Neuronal stem cell (in vitro differentiated cells): Measurements from ENCODE around the gene CTDP1.
A peak's percentile ranks its signal among the peaks of the same experiment; 100 is the strongest.

Experiments
- DNase-seq: peaks from one replicate; pipeline ENCODE4 v3.0.0-alpha.2; 2013; ENCODE audit warnings: low spot score
- H2AFZ ChIP-seq: one replicate; pipeline ENCODE4 v1.6.1; 2013; ENCODE audit warnings: mild to moderate bottlenecking, low read length, inconsistent platforms
- H2AK5ac ChIP-seq: 2 replicates; pipeline ENCODE4 v1.6.1; 2013; ENCODE audit warnings: low read depth, mild to moderate bottlenecking, inconsistent platforms, low read length, moderate library complexity, mixed read lengths
- H2BK120ac ChIP-seq: 2 replicates; pipeline ENCODE4 v1.6.1; 2013; ENCODE audit warnings: low read depth, mild to moderate bottlenecking, inconsistent platforms, low read length, moderate library complexity, mixed read lengths
- H2BK12ac ChIP-seq: one replicate; pipeline ENCODE4 v1.6.1; 2013; ENCODE audit warnings: low read length, inconsistent platforms
- H2BK15ac ChIP-seq: 2 replicates; pipeline ENCODE4 v1.6.1; 2013; ENCODE audit warnings: mild to moderate bottlenecking, low read length, inconsistent platforms, mixed read lengths
- H2BK5ac ChIP-seq: one replicate; pipeline ENCODE4 v1.6.1; 2013; ENCODE audit warnings: inconsistent platforms, mild to moderate bottlenecking, low read length, moderate library complexity
- H3K14ac ChIP-seq: one replicate; pipeline ENCODE4 v1.6.1; 2013; ENCODE audit warnings: low read length, inconsistent platforms
- H3K18ac ChIP-seq: 2 replicates; pipeline ENCODE4 v1.6.1; 2013; ENCODE audit warnings: low read length, inconsistent platforms
- H3K23ac ChIP-seq: 2 replicates; pipeline ENCODE4 v1.6.1; 2013; ENCODE audit warnings: low read depth, mild to moderate bottlenecking, mixed read lengths, low read length, inconsistent platforms; ENCODE audit not compliant: poor library complexity
- H3K27ac ChIP-seq: replicated peaks from 3 replicates; pipeline ENCODE4 v1.5.1; 2013; ENCODE audit warnings: low read length, inconsistent platforms
- H3K27me3 ChIP-seq, 3 experiments: 2 replicates each; pipeline ENCODE4 v1.6.1; 2013; ENCODE audit warnings: low read length in 3 of 3, mild to moderate bottlenecking in 2 of 3, inconsistent platforms in 1 of 3, low read depth in 1 of 3, mixed read lengths in 1 of 3, moderate library complexity in 1 of 3; ENCODE audit not compliant: control insufficient read depth in 3 of 3, insufficient read depth in 3 of 3
- H3K36me3 ChIP-seq, 2 donors: replicated peaks in 1 of 2; 2 replicates each; pipeline ENCODE4 v1.6.1; 2013; ENCODE audit warnings: low read length in 2 of 2; ENCODE audit not compliant: control insufficient read depth in 2 of 2, insufficient read depth in 2 of 2
- H3K4ac ChIP-seq: 2 replicates; pipeline ENCODE4 v1.6.1; 2013; ENCODE audit warnings: inconsistent platforms, mild to moderate bottlenecking, low read length, moderate library complexity
- H3K4me1 ChIP-seq, 2 donors: 1 replicate in 1 of 2; 2 replicates in 1 of 2; pipeline ENCODE4 v1.6.1; 2013; ENCODE audit warnings: low read length in 2 of 2, low read depth in 1 of 2; ENCODE audit not compliant: control insufficient read depth in 2 of 2, insufficient read depth in 1 of 2
- H3K4me2 ChIP-seq: one replicate; pipeline ENCODE4 v1.6.1; 2013; ENCODE audit warnings: mild to moderate bottlenecking, low read length, inconsistent platforms; ENCODE audit not compliant: insufficient read depth, poor library complexity, severe bottlenecking
- H3K4me3 ChIP-seq, 2 donors: 2 replicates each; pipeline ENCODE4 v1.5.1; 2013; ENCODE audit warnings: low read length in 2 of 2, mild to moderate bottlenecking in 2 of 2, inconsistent platforms in 1 of 2, moderate library complexity in 1 of 2
- H3K79me1 ChIP-seq: one replicate; pipeline ENCODE4 v1.6.1; 2013; ENCODE audit warnings: low read depth, mild to moderate bottlenecking, inconsistent platforms, low read length, moderate library complexity
- H3K9ac ChIP-seq: one replicate; pipeline ENCODE4 v1.6.1; 2013; ENCODE audit warnings: mild to moderate bottlenecking, low read depth, low read length, inconsistent platforms; ENCODE audit not compliant: poor library complexity
- H3K9me3 ChIP-seq, 2 donors: replicated peaks in 1 of 2; 2 replicates each; pipeline versions ENCODE3 to v1.6.1; 2013; ENCODE audit warnings: low read length in 2 of 2, mild to moderate bottlenecking in 2 of 2, inconsistent platforms in 1 of 2, low read depth in 1 of 2, mixed read lengths in 1 of 2, moderate library complexity in 1 of 2; ENCODE audit not compliant: control insufficient read depth in 2 of 2, insufficient read depth in 1 of 2
- H4K8ac ChIP-seq: one replicate; pipeline ENCODE4 v1.6.1; 2013; ENCODE audit warnings: low read depth, mild to moderate bottlenecking, inconsistent platforms, low read length, moderate library complexity
- H4K91ac ChIP-seq: one replicate; pipeline ENCODE4 v1.6.1; 2013; ENCODE audit warnings: low read length, low read depth, mild to moderate bottlenecking, inconsistent platforms; ENCODE audit not compliant: poor library complexity
- whole genome bisulfite sequencing, 2 donors: extraction: QIAGEN DNeasy Blood & Tissue Kit; methylation state at CpG; one replicate each; pipeline ENCODE4 v1.1.7; 2013; ENCODE audit warnings: missing lambda C conversion rate in 2 of 2, mixed read lengths in 1 of 2; ENCODE audit not compliant: insufficient read length in 2 of 2, insufficient replicate concordance in 1 of 2; ENCODE audit errors: extremely low coverage in 2 of 2; 5-methylcytosine and 5-hydroxymethylcytosine counted together

CTDP1 gene

DNA sequence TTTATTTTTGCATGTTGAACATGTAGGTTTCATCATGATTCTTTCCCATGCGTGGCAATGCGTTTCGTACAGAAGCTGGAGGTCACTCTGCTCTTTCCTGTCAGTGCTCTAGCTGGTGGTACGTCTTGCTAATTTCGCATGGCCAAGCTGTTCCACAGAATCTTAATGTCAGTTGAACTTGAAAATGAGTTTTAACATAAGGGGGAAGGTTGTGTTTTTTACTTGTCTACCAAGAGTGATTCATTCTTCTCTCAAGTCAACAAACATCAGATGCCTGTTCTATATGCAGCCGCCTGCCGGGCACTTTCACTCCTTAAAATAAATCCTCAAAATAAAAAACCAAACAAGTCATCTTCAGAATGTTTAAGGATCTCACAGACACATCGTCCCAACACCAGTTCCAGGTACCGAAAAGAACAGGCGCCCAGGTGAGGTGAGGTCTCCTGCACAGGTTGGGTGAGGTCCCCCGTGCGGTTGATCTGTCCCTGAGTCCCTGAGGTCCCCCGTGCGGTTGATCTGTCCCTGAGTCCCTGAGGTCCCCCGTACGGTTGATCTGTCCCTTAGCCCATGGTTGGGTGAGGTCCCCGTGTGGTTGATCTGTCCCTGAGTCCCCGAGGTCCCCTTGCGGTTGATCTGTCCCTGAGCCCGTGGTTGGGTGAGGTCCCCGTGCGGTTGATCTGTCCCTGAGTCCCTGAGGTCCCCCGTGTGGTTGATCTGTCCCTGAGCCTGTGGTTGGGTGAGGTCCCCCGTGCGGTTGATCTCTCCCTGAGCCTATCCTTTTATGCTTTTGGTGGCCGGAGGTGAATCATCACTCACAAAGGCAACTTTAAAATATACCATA, 61.1 kb downstream of the CTDP1 start:
- Histone ChIP-seq H3K9me3 (peaks cover 0 to 12% of the 10 kb centered on the region in 2 donors), H4K8ac (no peak overlapping the region), H2AFZ (no peak overlapping the region), H3K9ac (no peak overlapping the region), H3K36me3 (peaks cover 19 to 72% of the 10 kb centered on the region in 2 donors), H3K4ac (no peak overlapping the region), H3K18ac (no peak overlapping the region), H3K79me1 (peaks cover 1% of the 10 kb centered on the region), H2AK5ac (no peak overlapping the region), H3K4me2 (no peak overlapping the region), H3K14ac (no peak overlapping the region), H3K23ac (no peak overlapping the region), H2BK15ac (no peak overlapping the region), H2BK120ac (no peak overlapping the region), H2BK5ac (no peak overlapping the region), H3K4me1 (no peaks in the 10 kb centered on the region), H4K91ac (no peak overlapping the region), H3K4me3 (no peak overlapping the region), H2BK12ac (no peak overlapping the region), H3K27me3 (no peaks in the 10 kb centered on the region), H3K27ac (no peak overlapping the region)
- no CpG with 5 or more reads among the region's 26 CpGs for WGBS, 2 donors
- no peak for DNase-seq

DNA sequence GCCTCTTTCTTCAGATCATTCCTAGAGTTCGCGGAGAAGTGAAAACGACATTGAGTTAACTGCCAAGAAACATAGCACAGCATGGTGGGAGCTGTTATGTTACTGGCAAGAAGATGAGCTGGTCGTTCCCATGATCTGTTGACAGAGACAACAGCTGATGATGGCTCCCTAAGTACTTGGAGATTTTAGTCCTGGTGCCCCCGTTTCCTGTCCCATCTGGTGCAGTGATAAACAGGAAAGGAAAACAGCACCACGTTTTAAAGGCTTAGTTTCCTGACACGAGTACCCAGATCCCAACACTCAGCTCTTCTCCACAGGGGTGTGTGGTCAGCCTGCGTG, 61.7 kb downstream of the CTDP1 start:
- Histone ChIP-seq H3K27ac (no peak overlapping the region), H3K36me3 (peaks cover 19 to 68% of the 10 kb centered on the region in 2 donors)
- no CpG with 5 or more reads among the region's 8 CpGs for WGBS, 2 donors

DNA sequence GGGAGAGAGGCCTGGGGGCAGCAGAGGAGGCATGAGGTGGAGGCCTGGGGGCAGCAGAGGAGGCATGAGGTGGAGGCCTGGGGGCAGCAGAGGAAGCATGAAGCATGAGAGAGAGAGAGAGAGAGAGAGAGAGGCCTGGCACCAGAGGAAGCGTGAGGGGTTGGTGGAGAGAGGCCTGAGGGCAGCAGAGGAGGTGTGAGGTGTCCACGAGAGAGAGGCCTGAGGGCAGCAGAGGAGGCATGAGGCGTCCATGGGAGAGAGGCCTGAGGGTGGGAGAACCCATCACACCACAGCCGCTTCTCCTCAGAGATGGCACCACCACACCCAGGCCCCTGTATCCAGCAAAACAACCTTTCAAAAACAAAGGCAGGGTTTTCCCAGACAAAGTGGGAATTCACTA, 62.5 kb downstream of the CTDP1 start:
- Histone ChIP-seq H2BK15ac (no peak overlapping the region), H4K91ac (no peak overlapping the region), H2BK12ac (no peak overlapping the region), H3K18ac (no peak overlapping the region), H2AK5ac (no peak overlapping the region), H2AFZ (no peak overlapping the region), H3K23ac (no peak overlapping the region), H3K4me1 (no peaks in the 10 kb centered on the region), H3K36me3 (peaks cover 13 to 67% of the 10 kb centered on the region in 2 donors), H2BK5ac (no peak overlapping the region), H3K9ac (no peak overlapping the region), H3K4me3 (no peak overlapping the region), H3K14ac (no peak overlapping the region), H3K27me3 (no peaks in the 10 kb centered on the region), H3K4ac (no peak overlapping the region), H4K8ac (no peak overlapping the region), H3K4me2 (no peak overlapping the region), H3K79me1 (peaks cover 1% of the 10 kb centered on the region), H2BK120ac (no peak overlapping the region), H3K9me3 (peaks cover 0 to 12% of the 10 kb centered on the region in 2 donors), H3K27ac (no peak overlapping the region)
- no peak for DNase-seq
- no CpG with 5 or more reads among the region's 4 CpGs for WGBS, 2 donors

More for the DNA sequence above, 61.7 kb downstream of the CTDP1 start:
- H3K9me3 ChIP-seq = peaks cover 0 to 12% of the 10 kb centered on the region in 2 donors
- no peak overlapping the region for H4K91ac ChIP-seq
- no peak for DNase-seq
- no peak overlapping the region for H2BK12ac ChIP-seq
- no peak overlapping the region for H2BK5ac ChIP-seq
- no peak overlapping the region for H4K8ac ChIP-seq
- no peaks in the 10 kb centered on the region for H3K4me1 ChIP-seq
- H3K9ac ChIP-seq = no peak overlapping the region
- H2AFZ ChIP-seq = no peak overlapping the region
- no peak overlapping the region for H2AK5ac ChIP-seq
- no peak overlapping the region for H3K4ac ChIP-seq
- H2BK15ac ChIP-seq = no peak overlapping the region
- H3K18ac ChIP-seq = no peak overlapping the region
- no peaks in the 10 kb centered on the region for H3K27me3 ChIP-seq
- H3K79me1 ChIP-seq = peaks cover 1% of the 10 kb centered on the region
- no peak overlapping the region for H3K4me2 ChIP-seq
- no peak overlapping the region for H2BK120ac ChIP-seq
- H3K23ac ChIP-seq = no peak overlapping the region
- H3K14ac ChIP-seq = no peak overlapping the region
- H3K4me3 ChIP-seq = no peak overlapping the region

DNA sequence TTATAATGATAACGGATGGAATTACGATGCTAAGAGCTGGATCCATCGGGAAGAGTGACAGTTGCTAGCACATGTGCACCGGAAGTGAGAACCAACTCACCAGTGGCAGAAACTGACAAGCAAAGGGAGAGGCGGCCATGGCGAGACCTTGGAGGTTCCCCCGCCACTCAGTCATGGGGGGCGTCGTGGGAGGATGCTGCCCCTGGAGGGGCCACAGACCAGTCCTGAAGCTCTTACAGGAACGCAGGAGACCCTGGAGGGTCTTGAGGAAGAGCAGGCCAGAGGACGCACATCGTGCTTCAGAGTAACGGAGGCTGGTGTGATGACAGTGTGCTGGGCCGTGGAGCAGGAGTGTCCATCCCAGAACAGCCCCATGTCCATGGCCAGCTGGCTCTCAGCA, 65.0 kb downstream of the CTDP1 start:
- H3K18ac ChIP-seq = peak overlapping the region; percentile 31
- WGBS, 2 donors = no CpG with 5 or more reads among the region's 14 CpGs
- H3K23ac ChIP-seq = no peak overlapping the region
- H3K27ac ChIP-seq = no peak overlapping the region
- H3K4me3 ChIP-seq = no peak overlapping the region
- H3K4me1 ChIP-seq = no peaks in the 10 kb centered on the region
- no peak overlapping the region for H4K91ac ChIP-seq
- no peaks in the 10 kb centered on the region for H3K9me3 ChIP-seq
- no peak overlapping the region for H2AK5ac ChIP-seq
- no peak overlapping the region for H2BK15ac ChIP-seq
- DNase-seq = no peak
- H3K14ac ChIP-seq = no peak overlapping the region
- H3K27me3 ChIP-seq = no peaks in the 10 kb centered on the region
- H2BK5ac ChIP-seq = no peak overlapping the region
- no peak overlapping the region for H2BK12ac ChIP-seq
- peaks cover 1% of the 10 kb centered on the region for H3K79me1 ChIP-seq
- no peak overlapping the region for H3K4me2 ChIP-seq
- H2BK120ac ChIP-seq = no peak overlapping the region
- H3K36me3 ChIP-seq = peaks cover 11 to 55% of the 10 kb centered on the region in 2 donors
- no peak overlapping the region for H2AFZ ChIP-seq
- no peak overlapping the region for H4K8ac ChIP-seq
- H3K4ac ChIP-seq = no peak overlapping the region
- no peak overlapping the region for H3K9ac ChIP-seq
